HUDEP-2 (cell line): ENCODE data around the gene CTSZ.

Source experiments
- DNase-seq, 76 experiments: peaks; one replicate each; lab custom pipeline; 2025; ENCODE audit not compliant: unreplicated experiment in 76 of 76; lab: John Stamatoyannopoulos, UW

CTSZ gene

GRCh38 chr20:59032023-59032712 lies 25.1 kb upstream of the CTSZ start, which contains the start of gene ATP5F1E:
Gene ATP5F1E (minus strand): TSS chr20:59032335. CDS start chr20:59032251, 84 bp downstream.
- peak in 74 of 76 experiments; percentile 43 to 97 (median 89) for DNase-seq

GRCh38 chr20:59031564-59032022 lies 24.5 kb upstream of the CTSZ start:
- DNase-seq = no peak

GRCh38 chr20:59030911-59031563 lies 24.0 kb upstream of the CTSZ start:
- DNase-seq = peak in 1 of 76 experiments; percentile 9

GRCh38 chr20:59028812-59029211 lies 21.8 kb upstream of the CTSZ start:
- no peak for DNase-seq

GRCh38 chr20:59027741-59028320 lies 20.8 kb upstream of the CTSZ start:
- no peak for DNase-seq

- no peak for DNase-seq
Observed at GRCh38 chr20:59026904-59027740, 20.1 kb upstream of the CTSZ start.

GRCh38 chr20:59025511-59025910 lies 18.5 kb upstream of the CTSZ start:
- DNase-seq = no peak

- DNase-seq = no peak
Observed at GRCh38 chr20:59025086-59025485, 18.0 kb upstream of the CTSZ start.

GRCh38 chr20:59024111-59024530 lies 17.1 kb upstream of the CTSZ start:
- DNase-seq = no peak

GRCh38 chr20:59023616-59024015 lies 16.6 kb upstream of the CTSZ start:
- no peak for DNase-seq

GRCh38 chr20:59022754-59023153 lies 15.7 kb upstream of the CTSZ start:
- no peak for DNase-seq

GRCh38 chr20:59020938-59021551 lies 14.0 kb upstream of the CTSZ start:
- DNase-seq = peak in 73 of 76 experiments; percentile 17 to 94 (median 73)

- peak in 32 of 76 experiments; percentile 5 to 67 (median 28) for DNase-seq
Observed at GRCh38 chr20:59019217-59019616, 12.2 kb upstream of the CTSZ start, which contains the start of gene TUBB1. Gene TUBB1 (plus strand): TSS chr20:59019429. CDS start chr20:59019523, 94 bp downstream.

GRCh38 chr20:59018817-59019216 lies 11.8 kb upstream of the CTSZ start:
- no peak for DNase-seq

GRCh38 chr20:59017493-59018231 lies 10.6 kb upstream of the CTSZ start:
- DNase-seq = no peak

- no peak for DNase-seq
Observed at GRCh38 chr20:59016795-59017492, 9.9 kb upstream of the CTSZ start.

- DNase-seq = peak in 9 of 76 experiments; percentile 7 to 60 (median 28)
Observed at GRCh38 chr20:59015812-59016711, 9.0 kb upstream of the CTSZ start.

- no peak for DNase-seq
Observed at GRCh38 chr20:59015411-59015810, 8.4 kb upstream of the CTSZ start.
